NOMO-1 treated with DMSO at 0.1 percent for 48 hours (cell line): ENCODE measurements around the gene PDE4B.
"Not testable (repeated sequence)": the region's sequence is repeated elsewhere in the genome, so short reads cannot be mapped to it uniquely, and the experiment has no call there.

ENCODE experiments used
- DNase-seq: peaks from one replicate; lab custom pipeline; 2025; ENCODE audit not compliant: unreplicated experiment; lab: John Stamatoyannopoulos, UW

PDE4B gene

DNA sequence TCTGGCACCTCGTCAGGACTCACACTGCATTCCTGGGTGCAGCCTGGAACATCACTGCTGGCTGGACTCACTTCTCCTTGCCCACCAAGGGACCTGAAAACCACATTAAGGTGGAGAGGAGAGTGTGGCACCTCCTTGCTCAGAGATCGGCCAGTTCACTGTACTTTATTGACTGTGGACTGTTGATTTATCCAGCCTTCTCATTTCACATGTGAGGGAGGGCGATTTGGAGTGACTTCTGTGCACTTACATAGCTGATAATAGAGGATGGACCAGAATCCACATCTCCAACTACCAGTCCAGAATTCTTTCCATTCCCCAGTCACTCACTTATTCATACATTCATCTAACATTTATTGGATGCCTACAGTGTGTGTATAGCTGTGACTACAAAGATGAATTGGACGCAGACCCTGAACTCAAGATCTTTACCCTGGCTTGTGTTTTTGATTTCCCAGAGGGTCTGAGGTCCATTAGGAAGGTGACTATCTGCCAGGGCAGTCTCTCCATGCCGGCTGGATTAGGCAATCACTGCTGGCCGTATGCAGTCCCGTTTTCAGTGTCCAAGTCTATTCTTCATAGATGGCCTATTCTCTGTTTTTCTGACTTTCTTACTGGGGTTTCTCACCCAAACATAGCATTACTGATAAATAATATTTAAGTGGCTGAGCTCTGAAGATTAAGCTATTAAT is 507.7 kb downstream of the PDE4B start:
- DNase-seq, result no peak

DNA sequence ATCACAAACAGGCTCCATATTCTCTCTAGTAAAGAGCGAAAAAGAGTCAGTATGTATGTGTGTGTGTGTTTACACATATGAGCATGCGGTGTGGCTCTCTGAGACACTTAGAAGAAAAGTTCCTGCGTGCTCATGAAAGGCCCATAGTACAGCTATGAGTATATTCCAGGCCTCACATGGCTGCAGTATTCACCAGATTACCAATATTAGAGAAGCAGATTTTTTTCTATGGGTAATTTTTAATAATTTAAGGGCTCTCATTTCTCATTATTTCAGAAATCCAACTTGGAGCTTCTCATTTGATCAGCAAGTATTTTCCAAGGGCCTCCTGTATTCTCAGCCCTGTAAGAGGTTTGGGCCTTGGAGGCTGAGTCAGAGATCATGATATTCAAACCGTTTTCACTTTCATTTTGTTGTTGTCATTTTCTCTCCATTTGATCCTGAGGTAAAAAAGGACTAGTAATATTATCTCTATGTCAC is 508.3 kb downstream of the PDE4B start:
- peak; percentile 6 for DNase-seq

DNA sequence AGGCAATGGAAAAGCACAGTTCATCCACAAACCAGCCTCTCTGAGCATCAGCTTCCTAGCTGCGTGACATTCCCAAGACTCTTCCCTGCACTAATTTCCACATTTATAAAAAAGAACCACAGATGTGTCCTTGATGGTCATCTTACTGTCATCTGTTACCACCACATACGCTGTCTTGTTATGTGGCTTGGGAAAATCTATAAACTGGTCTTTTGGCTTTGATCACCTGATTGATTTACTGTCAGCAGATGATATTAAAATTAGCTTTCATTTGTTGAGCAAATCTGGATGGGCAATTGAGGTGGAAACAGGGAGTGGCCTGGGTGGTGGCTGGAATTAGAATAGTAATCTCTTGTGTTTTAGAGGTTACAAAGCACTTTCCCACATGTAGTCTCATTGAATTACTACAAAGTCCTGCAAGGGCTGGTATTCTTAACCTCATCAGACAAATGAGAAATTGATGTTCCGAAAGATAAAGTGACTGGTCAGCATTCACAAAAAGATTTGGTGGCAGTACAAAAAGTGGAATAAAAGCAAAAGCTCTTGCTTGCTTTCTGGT is 509.6 kb downstream of the PDE4B start:
- no peak for DNase-seq

DNA sequence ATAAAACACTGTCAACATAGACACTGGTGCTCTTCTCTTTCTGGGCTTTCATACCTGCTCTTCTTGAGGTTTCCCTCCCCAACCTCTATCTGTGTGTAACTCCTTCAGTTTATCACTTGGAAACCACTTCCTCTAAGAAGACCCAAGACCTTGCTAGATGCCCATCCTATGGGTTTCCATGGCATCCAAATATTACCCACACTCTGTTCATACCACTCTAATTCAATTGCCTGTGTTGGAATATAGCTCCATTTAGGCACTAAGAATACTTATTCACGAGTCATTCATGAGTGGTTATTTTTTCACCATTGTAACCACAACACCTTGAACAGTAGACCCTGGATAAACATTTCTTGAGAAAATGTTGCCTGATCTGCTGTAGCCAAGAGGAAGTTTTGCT is 510.1 kb downstream of the PDE4B start:
- peak; percentile 8 for DNase-seq

DNA sequence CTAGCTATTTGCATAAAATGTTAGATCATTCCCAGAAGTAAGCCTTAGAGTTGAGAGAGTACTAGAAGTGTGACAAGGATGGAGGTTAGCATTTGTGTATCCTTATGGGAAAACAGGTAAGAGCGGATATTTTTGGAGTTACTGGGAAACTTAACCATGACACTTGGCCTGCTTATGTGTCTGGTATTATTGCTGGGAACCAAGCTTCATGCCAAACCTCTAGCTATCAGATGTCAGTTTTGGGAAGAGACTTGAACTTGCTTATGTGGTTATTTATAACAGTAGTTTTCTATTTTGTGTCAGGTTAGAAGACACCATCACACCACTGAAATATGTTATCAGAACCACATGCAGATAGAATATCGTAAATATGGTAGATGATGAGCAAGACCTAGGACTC is 511.0 kb downstream of the PDE4B start:
- DNase-seq, result no peak

DNA sequence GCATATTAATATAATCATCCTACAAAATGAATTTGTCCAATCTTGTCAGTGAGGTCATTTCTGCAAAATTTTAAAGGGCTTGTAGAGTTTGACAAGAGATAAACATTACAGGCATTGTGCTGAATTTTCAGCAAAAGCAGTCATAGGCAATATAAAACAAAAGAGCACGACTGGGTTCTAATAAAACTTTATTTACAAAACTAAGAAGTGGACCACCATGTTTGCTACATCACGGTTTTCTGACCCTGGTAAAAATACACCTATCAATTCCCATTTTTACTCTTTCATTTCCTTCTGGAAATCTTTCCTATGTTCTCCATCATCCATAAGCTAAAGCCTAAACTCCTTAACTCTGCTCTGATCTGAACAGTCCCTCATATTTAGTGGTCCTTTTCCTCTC is 511.4 kb downstream of the PDE4B start:
- no peak for DNase-seq

DNA sequence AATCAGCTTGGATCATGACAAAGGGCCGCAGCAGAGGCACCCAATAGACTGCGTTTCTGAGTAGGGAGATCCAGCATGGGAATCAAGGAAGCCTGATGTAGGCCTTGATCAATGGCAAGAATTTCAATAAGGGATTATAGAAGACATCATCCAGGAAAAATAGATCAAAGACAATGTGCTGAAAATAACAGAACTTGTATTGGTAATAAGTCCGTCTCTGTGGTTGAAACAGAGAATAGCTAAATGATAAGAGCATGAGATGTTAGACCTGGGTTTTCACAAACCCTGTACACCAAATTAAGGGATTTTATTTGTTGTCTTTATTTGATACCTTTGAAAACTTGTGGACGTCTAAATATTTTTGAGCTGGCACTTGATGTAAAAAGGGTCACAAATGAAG is 513.2 kb downstream of the PDE4B start:
- DNase-seq, result no peak

DNA sequence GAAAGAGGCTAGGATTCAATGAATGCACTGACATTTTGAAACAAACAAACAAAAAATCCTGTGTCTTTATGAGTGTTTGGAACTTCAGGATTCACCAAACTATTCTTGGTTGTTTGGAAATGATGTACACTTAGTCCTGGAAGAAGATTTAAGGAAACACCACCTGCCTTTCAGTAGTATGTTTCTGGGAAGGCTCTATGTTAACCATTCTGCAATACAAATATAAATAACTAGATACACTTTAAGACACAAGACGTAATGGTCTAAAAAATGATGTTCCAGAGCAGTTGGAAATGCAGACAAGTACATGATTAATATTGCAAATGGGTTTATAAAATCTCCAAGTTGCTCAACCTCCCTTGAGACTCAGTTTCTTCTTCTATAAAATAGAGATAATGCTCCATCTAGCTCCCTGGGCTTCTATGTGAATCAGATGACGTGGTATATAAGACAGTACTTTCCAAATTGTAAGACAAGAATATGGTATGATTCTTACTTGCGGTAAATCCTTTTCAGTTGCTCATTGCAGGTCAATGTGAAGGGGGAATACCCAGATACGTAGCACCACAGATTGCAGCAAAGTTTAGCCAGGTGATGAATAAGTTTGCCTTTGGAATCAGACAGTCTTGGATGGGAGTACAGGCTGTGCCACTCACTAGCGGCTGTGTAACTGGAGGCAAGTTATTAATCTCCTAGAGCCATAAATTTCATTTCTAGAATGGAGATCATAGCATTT is 516.5 kb downstream of the PDE4B start:
- DNase-seq, result no peak

DNA sequence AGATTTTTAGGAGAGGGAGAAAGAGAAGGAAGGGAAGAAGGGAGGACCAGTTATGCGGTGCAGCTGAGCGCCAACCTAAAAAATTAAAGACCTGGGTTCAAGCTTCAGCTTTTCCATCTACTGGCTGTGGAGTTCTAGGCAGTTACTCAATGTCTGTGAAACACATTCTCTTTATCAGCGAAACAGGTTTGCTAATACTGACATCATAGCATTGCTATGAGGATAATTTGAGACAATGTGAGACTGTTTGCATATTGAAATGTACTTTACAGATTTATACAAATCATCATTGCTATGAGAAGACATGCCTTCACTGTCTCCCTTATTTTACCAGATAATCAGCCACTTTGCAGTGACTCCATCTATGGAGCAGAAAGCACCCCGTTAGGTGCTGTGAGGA is 518.4 kb downstream of the PDE4B start:
- DNase-seq, result no peak

DNA sequence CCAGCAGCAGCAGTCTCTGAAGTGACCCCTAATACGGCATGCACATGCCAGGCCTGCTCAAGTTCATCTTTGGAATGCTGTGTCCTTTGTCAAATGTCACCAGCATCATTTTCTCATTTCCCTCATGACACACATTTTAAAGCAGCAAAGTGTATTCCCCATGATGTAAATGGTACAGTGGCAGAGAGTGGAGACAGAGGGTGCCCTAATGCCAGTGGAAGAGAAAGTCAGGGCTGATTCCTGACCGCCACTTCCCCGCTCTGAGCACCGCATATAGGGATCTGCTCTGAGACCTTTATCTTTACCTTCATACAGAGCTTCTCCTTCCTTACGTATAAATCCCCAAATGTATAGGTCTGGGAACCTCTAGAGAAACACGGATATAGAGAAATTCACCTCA is 518.9 kb downstream of the PDE4B start:
- no peak for DNase-seq

DNA sequence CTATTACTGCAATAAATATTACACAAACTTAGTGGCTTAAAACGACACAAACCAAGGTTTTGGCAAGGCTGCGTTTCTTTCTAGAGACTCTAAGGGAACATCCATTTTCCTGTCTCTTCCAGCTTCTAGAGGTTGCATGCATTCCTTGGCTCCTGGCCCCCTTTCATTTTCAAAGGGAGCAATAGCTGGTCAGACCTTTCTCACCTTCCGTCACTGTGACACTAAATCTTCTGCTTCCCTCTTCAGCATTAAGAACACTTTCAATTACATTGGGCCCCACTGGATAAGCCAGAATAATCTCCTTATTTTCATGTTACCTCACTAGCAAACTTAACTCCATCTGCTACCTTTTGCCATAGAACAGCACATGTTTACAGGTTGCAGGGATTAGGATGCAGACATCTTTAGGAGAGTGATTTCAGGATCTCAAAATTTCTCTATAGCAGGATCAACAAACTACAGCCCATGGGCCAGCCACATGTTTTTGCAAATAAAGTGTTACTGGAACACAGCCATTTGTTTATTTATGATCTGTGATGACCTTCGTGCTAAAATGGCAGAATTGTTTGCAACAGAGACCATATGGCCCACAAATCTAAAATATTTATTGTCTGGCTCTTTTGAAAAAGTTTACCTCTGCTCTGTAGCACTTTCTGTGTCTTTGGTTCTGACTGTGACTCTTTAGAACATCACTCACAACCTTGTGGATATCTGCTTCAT is 519.7 kb downstream of the PDE4B start:
- no peak for DNase-seq

DNA sequence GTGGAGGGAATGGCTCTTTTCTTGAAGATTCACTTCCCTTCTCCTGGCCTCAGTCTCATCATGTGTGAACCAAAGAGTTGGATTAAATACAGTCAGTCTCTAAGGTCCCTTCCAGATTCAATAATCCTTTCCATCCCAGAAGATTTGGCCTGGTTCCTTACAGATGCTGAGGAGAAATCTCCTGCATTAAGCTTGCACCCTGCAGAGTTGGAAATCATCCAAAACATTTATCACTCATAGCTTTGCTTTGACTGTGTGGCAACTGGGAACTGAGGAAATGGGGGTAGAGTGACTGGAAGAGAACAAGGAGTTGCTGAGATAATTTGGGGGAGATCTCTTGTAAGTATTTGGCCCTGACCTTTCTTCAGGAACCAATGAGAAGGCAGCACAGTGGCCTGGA is 520.7 kb downstream of the PDE4B start:
- no peak for DNase-seq

DNA sequence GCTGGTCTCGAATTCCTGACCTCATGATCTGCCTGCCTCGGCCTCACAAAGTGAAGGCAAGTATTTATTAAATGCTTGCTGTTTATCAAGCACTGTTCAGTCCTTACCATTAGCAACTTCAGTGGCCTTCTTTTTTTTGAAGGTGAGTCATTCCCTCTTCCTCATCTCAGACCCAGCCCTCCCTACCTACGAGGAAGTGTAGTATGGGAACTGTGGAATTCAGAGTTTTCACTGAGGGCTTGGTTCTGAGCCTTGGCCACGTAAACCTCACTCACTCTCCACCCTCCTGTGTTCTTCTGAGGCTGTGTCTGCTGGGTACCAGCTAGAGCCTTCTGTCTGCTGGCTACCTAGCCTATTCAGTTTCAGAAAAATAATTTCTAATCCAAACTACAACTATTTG is 523.0 kb downstream of the PDE4B start:
- DNase-seq, result no peak

DNA sequence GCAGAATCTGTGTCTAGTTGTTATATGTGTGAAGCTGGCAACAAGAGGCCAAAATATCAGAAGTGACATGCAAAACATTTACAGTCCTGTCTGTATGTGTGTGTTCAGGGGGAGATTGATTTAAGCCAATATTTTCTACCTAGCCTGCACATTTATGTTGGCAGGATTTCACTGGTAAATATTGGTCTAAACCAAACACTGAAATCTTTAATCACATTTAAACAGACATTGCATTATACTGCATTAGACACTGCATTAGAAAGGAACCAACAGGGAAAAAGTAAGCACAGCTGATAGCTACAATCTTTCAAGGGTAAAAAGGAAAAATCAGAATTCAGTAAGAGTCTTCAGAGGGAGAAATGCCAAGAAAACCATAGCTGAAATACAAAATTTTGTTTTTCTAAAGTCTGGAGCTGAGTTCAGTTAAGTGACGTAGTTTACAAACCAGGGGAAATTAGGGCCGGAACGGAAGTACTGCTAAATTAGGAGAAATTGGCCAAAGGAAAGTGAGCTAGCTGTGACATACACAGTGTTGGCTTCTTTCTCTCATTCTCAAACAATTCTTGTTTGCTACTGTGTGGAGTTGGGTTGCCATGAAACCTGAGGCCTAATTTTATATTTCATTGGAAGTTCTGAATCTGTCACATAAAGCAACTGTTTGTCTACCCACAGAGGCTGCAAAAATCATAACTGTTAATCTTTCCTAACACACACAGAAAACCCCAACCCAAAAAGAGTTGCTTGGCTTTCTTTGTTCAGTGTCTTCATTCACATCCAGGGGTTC is 524.0 kb downstream of the PDE4B start:
- peak; percentile 12 for DNase-seq

DNA sequence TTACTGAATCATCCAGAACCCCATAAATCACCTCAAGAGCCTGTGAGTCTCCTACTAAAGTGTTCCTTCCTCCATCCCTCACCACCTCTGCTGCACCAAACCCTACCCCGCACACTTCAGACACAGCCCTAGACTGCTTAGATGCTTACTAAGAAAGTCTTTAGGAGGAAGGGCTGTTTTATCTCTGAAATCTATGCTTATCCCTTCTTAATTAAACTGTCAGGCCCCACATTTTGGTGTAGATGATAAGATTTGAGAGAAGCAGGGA is 524.5 kb downstream of the PDE4B start:
- no peak for DNase-seq

DNA sequence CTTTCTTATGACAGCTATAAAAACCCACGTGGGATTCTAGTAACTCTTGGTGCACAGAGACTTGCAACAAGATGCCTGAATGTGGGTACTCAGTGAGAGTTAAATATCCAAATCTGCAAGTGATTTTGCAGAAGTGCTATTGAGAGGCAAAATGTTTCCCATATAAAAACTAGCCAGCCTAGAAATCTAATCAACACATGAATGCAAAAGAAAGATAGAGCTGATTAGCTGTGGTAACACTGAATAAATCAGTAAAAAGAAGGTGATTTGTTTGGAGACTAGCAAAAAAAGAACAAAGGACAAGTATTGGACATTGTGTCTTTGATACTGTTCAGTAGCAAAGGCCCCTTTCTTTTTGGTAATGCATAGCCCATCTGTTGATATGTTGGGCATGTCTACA is 527.5 kb downstream of the PDE4B start:
- DNase-seq, result no peak

DNA sequence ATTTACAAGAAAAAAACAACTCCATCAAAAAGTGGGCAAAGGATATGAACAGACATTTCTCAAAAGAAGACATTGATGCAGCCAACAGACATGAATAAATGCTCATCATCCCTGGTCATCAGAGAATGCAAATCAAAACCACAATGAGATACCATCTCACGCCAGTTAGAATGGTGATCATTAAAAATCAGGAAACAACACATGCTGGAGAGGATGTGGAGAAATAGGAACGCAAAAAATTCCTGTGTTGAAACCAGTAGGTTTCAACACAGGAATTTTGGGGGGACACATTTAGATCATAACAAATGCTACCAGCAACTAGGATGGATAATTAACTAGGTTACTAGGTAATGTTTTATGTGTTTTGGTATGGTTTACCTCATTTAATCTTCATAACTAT is 529.8 kb downstream of the PDE4B start:
- not testable (repeated sequence) for DNase-seq

DNA sequence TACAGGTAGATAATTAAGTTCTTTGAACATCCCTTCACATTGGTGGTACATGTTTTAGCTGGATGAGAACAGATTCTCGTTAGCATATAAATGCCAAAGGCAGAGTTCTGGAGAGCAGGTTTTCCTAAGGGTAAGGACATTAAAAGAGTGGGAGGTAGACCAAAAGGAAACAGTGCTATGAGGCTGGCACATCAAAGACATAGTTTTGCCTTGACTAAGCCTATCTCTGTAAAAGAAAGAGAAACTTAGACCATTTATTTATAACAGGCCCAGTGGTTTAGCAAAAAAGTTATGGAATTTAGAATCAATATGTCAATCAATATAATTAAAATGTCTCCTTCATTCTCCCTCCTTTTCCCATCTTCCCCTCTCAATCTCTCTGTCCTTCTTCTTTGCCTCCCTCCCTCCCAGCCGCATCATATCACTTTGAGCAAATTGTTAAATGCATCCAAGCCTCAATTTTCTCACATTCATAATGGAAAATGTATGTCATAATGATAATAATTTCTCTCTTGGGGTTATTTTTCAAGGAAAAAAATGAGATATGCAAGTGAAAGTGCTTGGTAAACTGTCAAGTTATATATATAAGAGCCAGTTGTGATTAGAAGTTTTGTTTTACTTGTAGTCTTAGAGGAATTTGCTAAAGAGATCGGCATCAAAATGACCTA is 531.4 kb downstream of the PDE4B start:
- DNase-seq, result no peak

DNA sequence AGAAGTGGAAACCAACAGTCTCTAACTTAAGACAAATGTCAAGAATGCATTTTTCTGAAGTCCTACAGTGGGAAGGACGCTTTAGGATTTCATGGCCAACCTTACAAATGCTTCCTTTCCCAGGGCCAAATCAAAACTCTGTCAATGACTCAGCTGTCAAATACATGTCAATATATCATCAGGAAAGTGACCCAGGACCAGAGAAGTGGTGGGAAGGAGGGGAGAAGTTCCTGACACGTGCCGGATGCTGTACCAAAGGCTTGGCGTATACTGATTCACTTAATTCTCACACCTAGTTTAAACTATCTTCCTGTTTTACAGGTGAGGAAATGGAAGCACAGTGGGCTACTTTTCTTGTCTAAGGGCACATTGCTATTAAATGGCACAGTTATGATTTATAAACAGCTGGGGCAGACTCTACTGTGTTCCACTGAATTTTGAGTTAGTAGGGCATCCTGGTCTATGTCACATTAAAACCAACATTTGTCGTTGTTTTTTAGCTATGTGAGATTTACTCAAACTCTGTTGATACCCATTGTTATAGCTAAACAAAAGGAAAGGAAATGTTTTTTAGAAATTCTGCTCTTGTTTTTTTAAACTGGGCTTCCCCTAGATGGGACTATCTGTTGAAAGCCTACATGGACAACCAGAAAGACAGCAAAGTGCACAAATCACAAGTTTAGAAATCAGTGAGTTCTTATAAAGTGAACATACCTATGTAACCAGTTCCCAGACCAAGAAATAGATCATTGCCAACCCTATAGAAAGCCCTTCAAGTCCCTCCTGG is 533.1 kb downstream of the PDE4B start:
- DNase-seq, result no peak

DNA sequence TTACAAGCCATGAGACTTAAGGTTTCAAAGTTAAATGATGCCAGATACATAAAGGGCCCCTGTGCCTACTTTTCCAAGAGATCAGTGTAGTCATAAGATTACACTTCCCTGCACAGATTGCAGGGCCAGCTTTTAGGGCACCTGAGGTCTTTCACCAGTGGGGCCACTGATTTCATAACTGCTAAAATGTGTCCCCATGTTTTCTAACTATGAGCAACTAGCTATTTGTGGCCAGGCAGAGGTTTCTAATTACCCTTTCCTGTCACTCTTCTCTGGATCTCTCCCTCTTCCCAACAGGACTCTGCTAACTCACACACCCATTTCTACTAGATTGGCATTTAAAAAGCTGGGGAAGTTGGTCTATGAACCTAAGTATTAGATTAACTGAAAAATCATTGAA is 534.2 kb downstream of the PDE4B start:
- DNase-seq, result peak; percentile 38
